Stimulated activated CD8-positive, alpha-beta memory T cell treated with anti-CD3 and anti-CD28 coated beads, Interleukin-7, amount 100 ng/mL, for 24 hours (primary cell): ENCODE measurements around the gene RREB1.
"Not testable (repeated sequence)": the region's sequence is repeated elsewhere in the genome, so short reads cannot be mapped to it uniquely, and the experiment has no call there.

ENCODE experiments used
- DNase-seq: peaks from one replicate; pipeline ENCODE4 v3.0.0-alpha.2; 2020; ENCODE audit warnings: low read depth

Gene RREB1

DNA sequence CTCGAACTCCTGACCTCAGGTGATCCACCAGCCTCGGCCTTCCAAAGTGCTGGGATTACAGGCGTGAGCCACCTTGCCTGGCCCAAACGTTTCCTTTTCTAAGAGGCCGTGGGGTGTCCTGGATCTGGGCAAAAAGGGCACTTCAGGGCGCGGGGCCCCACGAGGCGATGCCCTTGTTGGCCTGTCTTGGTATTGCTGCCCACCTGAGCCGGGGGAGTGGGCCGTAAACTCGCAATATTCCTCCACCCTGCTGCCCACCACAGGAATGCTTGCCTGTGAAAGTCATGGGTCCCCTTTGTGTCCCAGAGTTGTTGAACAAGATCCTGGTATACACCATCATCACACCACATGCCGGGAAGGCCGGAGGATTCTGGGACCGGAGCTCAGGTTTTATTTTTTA lies 156.3 kb downstream of the RREB1 start:
- DNase-seq = no peak

DNA sequence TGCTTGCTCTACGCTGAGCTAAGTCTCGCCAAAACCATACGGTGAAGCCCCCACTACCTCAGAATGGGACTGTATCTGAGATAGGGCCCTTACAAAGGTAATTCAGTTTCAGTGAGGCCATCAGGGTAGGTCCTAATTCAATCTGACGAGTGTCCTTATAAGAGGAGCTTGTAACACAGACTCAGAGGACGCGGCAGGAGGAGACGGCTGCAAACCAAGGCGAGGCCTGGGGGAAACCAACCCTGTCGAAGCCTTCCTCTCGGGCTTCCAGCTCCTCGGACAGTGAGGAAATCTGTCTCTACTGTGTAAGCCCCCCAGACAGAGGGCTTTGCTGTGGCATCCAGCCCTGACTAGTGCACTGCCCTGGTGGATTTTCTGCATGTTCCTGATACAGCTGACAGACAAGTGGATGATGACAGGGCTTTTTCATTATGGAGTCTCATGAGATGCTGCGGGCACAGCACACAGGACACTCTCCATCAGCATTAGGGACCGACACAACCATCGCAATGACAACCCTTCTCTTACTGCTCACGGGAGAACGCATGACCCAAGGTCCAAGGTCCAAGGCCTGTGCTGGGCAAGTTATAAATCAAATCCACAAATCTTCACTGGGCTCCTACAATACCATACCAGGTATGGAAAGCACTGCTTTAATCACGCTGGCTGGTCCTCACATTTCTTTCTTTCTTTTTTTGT lies 157.1 kb downstream of the RREB1 start:
- no peak for DNase-seq

DNA sequence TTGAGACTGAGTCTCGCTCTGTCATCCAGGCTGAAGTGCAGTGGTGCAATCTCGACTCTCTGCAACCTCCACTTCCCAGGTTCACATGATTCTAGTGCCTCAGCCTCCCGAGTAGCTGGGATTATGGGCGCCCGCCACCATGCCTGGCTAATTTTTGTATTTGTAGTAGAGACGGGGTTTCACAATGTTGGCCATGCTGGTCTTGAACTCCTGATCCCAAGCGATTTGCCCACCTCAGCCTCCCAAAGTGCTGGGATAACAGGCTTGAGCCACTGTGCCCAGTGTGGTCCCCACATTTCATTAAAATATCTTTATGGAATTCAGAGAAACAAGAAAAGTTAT lies 157.6 kb downstream of the RREB1 start:
- DNase-seq = not testable (repeated sequence)

DNA sequence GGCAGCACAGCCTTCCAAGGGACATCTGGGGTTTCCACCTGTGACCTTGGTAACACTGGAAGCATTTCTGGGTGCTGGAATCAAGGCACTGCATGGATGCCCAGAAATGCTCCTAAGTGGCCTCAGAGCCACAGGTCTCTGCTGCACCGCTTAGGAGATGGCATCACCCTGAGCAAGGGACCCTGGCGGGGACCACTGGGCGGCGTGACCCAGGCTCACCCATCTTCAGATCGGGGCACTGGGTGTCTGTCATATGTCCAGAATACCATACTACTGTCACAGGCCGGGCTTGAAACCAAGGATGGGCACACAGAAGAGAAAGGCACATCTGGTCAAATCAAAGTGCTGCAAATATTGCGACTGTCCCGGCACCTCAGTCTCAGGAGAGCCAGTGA lies 159.3 kb downstream of the RREB1 start:
- no peak for DNase-seq

DNA sequence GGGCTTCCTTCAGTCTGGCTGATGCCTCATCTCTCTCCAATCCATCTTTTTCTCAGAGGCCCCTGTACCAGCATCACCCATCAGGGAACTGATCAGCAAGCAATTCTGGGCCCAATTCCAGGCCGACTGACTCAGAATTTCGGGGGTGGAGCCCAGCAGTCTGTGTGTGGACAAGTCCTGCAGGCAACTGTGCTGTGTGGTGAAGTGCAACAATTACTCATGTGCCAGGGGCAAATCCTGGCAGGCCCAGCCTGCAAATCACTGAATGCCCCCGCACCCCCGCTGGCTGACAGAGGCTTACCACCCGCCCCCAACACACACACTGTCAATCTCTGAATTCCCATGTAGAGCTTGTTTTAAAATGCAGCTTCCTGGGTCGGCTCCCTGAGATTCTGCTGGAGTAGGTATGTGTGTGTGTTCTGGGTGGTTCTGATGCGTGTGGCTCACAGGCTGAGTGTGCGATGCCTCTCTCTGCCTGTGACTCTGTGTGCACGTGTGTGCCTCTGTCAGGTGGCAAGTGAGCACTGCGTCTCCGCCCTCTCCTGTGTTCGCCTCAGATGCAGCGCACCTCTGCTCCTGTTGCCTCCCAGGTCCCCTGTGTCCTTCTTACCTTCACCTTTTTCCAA lies 159.8 kb downstream of the RREB1 start:
- no peak for DNase-seq

DNA sequence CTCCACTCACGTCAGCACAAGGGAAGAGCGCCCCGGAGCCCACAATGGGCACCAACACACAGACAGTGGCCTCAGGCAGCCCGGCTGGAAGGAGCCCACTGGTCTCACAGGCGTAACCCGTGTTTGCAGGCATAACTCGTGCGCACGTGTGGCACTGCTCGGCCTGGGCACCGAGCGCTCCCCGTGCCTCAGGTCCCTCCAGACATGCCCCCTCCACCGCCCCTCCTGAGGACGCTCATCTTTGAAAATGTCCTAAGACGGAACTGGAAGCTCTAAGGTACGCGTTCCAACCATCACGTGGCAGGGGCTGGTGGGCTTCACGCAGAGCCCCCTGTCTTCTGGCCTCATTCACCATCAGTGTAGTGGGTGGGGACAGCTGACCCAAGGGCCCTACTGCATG lies 160.6 kb downstream of the RREB1 start:
- no peak for DNase-seq

DNA sequence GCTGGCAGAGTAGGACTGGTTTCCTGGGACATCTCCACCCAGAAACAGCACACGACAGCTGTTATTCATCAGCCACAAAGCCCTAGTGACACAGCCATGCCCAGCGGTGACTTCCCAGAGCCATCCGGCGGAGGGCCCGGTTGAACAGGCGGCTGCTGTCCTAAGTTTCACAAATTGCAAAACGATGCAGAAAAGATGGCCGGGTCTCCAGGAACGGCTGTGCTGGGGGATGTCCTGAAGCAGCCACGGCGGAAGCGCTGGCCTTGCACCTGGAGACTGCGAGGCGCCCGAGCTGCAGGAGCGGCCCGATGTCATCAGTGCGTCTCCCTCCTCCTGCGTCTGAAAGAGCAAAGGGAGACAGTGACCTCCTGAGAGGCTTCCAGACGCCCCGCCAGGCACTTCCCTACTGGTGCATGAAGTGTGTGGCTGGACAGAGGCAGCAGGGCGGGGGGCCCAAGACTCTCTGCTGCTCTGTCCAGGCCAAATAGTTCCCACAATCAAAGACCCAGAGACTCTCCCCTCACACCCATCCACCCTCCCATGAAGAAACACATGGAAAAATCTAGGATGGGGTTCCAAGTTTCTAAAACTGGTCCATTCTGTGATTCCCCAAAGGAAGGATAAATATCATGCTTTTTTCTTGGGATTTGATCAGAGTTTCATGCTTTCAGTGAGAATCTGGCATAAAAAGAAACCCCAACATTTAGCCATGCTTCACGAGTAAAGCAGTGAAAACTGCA lies 161.2 kb downstream of the RREB1 start:
- no peak for DNase-seq

DNA sequence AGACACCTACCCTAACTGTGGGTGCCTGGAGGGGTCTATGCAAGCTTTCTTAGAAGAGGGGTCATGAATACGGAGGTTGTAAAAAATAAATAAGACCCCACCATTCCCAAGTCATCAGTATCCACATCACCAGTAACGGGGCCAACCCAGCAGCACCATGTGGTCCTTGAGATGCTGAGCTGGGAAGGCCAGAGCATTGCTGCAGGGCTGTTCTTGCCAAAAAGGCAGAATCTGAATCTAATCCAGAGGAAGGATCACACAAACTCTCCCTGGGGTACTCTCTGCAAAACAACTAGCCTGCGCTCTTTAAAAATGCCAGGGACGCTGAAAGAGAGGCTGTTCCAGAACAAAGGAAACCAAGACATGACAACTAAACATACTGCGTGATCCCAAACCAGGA lies 162.1 kb downstream of the RREB1 start:
- DNase-seq = no peak

DNA sequence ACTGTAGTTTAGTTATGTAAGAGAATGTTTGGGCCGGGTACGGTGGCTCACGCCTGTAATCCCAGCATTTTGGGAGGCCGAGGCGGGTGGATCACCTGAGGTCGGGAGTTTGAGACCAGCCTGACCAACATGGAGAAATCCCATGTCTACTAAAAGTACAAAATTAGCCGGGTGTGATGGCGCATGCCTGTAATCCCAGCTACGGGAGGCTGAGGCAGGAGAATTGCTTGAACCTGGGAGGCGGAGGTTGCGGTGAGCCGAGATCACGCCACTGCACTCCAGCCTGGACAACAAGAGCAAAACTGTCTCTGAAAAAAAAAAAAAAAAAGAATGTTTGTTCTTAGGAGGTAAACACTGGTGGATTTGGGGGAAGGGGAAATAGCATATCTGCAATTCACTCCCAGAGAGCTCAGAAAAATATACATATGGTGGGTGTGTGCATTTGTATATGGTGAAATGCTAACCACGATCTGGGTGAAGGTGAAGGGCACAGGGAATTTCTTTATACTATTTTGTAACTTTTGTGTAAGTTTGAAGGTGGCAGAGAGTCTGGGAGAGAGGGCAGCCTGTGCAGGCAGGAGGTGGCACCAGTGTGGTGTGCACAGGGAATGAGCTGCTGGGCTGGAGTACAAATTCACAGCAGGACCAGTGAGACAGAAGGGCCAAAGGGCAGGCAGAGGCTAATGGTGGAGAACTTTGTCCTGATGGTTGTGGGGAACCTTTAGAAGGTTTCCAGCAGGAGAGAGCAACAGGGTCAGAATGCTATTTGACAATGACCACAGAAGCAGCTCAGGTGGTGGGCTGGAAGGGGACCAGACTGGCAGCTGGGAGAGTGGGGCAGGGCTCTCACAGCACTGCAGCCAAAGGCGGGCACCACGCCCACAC lies 162.8 kb downstream of the RREB1 start:
- DNase-seq = no peak

DNA sequence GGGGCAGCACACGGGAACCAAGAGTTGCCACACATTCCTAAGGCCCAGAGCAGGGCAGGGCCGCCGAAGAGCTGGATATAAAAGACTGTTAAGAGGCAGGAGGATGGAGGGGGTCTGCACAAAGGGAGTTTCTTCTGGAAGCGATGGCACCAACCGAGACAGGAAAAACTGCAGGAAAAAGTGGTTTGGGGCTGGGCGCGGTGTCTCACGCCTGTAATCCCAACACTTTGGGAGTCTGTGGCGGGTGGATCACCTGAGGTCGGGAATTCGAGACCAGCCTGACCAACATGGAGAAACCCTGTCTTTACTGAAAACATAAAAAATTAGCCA lies 163.4 kb downstream of the RREB1 start:
- DNase-seq = no peak

DNA sequence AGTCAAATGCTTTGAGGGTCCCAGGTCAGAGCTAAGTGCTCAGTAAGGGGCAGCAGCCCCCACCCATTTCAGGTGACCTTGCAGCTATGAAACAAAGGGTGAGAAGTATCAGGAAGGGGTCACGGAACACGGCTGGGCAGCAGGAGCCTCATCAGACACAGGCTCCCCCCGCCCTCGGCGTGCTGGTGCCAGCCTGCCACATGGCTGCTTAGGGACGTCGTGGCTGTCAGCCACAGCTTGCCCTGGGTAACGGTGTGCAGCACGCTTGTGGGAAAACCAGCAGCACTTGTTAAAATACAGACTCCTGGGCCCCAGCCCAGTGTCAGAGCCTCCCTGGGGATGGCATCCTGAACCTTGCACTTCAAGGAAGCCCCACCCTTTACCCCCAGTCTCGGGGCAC lies 165.9 kb downstream of the RREB1 start:
- DNase-seq = no peak

DNA sequence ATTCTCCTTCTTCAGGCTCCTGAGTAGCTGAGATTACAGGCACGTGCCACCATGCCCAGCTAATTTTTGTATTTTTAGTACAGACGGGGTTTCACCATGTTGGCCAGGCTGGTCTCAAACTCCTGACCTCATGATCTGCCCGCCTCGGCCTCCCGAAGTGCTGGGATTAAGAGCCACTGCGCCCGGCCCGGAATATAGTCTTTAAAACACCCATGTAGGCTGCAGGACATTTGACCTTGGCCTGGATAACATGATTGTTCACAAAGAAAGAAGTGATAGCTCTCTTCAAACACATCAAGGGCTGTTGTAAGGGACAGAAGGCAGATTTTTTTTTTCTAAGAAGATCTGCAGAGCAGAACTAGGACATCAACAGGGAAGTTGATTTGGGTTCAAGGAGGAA lies 166.8 kb downstream of the RREB1 start:
- not testable (repeated sequence) for DNase-seq

DNA sequence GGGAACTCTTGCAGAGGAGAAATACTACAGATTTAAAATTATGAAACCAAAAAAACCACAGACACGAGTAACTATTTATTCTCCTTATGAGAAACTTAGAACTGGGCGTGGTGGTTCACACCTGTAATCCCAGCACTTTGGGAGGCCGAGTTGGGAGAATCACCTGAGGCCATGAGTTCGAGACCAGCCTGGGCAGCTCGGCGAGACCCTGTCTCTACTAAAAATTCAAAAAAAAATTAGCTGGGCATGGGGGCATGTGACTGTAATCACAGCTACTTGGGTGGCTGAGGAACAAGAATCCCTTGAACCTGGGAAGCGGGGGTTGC lies 168.4 kb downstream of the RREB1 start:
- no peak for DNase-seq

DNA sequence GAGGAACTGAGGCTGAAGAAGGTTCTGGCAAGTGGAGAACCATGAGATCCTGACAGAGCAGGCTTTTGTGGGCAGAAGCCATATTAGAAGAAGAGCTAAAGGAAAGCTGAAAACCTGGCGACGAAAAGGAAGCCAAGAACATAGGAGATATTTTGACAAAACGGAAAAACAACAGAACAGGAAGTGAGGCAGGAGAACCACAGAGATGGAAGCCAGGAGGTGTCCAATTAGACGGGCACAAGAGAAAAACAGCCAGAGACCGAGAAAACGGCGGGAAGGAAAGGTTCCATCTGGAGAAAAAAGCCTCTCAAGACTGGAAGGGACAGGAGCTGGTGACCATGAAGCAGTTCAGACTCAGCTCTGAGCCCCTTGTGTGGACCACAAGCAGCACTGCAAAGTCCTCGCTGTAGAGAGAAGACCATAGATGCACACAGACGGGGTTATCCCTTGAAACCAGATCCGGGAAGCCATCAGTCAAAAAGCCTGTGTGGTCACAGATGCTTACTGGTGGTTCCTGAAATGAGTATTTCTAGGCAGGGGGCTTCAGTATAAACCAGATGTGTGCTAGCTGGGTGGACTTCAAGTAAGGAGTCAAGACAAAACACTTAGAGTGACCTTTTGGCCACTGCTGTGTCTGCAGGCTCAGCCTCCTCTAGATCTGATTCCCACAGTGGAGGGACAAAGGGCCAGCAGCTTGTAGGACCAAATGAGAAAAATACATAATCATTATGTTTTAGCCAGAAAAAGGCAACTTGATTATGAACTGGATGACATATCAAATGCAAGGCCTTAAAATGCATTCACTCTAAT lies 174.5 kb downstream of the RREB1 start:
- no peak for DNase-seq

DNA sequence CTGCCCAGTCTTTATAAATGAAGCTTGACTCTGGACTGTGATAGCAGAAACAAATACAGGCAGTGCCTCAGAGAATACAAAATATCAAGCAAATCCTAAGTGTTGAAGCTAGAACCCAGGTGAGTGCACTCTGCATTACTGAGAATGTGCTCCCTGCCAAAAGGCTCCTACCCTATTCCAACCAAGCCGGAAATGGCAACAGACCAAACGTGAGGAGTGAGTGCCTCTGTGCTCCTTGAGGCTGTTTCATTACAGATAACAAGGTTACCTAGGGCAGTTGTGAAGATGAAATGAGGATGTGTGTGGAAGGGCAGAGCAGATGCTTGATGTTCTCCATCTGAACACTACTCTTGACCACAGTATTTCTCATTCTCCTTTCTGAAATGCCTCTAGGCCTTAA lies 175.9 kb downstream of the RREB1 start:
- no peak for DNase-seq

DNA sequence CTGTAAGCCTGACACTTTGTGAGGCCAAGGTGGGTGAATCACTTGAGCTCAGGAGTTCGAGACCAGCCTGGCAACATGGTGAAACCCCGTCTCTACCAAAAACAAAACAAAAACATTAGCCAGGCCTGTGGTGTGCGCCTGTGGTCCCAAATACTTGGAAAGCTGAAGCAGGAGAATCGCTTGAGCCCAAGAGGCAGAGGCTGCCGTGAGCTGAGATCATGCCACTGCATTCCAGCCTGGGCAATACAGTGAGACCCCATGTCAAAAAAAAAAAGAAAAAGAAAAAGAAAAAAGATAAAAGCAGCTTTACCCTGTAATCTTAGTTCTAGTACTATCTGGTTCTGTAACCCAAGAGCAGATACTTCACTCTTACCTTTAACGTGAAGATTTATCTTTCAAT lies 177.7 kb downstream of the RREB1 start:
- no peak for DNase-seq

DNA sequence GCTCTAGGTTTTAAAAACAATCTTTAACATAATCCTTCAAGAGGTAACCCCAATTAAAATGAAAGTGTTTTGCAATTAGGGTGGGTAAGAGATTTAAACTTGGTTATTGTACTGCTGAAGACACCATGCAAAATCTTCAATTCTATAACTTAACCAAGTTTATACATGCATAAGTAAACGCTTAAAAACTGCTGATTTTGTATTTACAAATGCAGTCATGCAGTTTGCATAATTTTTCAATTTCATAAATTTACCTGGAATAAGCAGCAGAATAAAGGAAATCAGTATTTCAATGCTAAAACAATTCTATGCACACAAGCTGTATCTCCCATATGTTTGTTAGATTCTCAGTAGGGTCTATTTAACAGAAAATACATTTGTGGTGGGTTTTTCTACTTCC lies 182.3 kb downstream of the RREB1 start:
- no peak for DNase-seq

DNA sequence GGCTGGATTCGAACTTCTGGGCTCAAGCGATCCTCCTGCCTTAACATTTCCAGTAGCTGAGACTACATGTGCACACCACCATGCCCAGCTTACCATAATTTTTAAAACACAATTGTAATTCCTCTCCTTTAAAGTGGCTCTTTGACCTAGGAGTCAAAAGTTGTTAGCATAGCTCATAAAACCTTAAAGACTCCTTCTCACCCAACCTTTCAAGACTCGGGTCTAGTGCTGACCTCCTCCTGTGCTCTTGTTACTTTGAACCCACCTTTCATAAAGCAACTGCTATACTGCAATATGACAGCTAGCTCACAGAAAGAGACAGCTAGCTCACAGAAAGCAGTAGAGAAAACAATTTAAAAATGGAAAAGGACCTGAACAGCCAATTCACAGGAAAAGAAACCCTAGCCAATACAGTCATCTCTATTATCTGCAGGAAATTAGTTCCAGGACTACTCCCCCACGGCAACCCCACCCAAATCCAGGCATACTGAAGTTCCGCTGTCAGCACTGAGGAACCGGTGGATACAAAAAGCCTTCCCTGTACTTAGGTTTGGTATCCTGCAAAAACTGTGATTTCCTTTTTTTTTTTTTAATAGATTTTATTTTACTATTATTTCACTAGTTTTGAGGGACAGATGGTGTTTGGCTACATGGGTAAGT lies 185.0 kb downstream of the RREB1 start:
- no peak for DNase-seq

DNA sequence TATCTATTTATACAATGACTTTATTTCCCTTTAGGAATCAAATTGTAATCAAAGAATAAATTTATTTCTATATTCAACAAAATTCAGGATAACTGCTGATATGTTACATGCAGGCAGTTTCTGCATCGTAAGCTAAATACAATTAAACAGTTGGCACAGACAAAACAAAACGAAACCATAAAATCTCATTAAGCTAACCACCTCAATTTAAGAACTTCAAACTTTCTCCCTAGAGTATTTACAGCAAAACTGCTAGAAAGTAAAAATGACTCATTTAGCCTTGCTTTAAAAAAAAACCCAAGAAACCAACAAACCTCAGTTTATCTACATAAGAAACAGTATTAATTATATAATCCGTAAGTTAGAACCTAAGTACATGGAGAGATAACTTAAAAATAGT lies 188.2 kb downstream of the RREB1 start:
- no peak for DNase-seq

DNA sequence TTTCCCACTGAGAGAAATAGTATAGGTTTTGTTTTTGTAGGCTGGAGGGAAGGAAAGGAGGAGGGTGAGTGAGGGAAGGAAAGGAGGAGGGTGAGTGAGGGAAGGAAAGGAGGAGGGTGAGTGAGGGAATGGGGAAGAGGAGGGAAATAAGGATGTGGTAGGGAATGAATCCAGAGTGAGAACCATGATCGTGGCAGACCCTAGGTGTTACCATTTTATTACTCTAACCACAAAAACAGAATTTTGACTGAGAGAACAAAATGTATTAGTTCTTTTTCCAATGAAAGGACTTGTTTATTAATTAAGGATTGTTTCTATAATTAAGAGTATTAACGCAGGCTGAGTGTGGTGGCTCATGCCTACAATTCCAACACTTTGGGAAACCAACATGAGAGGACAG lies 188.8 kb downstream of the RREB1 start:
- no peak for DNase-seq

DNA sequence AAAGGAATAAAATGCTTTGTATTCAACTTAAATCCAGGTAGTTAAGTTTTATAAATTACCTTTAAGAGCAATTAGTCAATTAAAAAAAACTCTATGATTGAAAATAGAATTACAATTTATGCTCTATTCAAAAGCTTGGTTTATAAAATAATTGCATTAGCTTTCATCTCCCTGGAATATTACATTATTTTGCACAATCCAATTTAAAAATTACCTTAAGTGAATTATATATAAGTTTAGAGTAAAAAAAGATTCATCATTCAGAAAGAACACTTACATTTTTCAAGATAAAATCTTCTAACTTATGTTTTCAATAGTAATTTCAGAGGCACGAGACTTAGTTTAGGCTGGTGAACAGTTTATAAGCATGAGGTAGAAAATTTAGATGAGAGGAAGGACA lies 190.4 kb downstream of the RREB1 start:
- DNase-seq = no peak

DNA sequence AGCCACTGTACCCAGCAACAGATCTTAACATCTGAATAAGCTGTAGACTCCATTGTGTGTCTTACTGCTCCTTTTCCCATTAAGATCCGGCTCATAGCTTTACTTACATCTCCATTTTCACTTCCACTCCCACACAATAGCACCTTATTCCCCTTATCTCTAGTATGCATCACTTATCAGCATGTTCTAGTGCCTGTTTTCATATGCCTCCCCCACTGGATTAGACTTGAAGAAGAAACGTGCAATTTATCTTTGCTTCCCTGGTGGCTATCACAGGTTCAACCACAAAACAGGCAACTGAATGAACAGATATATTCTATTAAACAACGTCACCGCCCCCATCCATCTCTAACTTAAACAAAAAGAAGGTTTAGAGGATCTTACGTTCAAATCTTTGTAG lies 193.2 kb downstream of the RREB1 start:
- DNase-seq = no peak
